ENCODE data around the gene DHPS.

Gene DHPS

GRCh38 chr19:12641456-12641855, 40.2 kb downstream of the DHPS start:
- DNase-seq: no peak

- peak; percentile 53 for DNase-seq
These were observed 41.6 kb downstream of the DHPS start for GRCh38 chr19:12639901-12640613.

- DNase-seq: no peak
These were observed 43.0 kb downstream of the DHPS start for GRCh38 chr19:12638611-12639182.

- DNase-seq: no peak
These were observed 45.0 kb downstream of the DHPS start for GRCh38 chr19:12636631-12637030.

GRCh38 chr19:12629215-12629614, 52.5 kb downstream of the DHPS start:
- no peak for DNase-seq

GRCh38 chr19:12628040-12629022, 53.3 kb downstream of the DHPS start:
- DNase-seq: no peak

GRCh38 chr19:12626958-12627357, 54.7 kb downstream of the DHPS start:
- DNase-seq: no peak

Data from NCI-H2107 (cell line).